Measurements from ENCODE around the gene TSHZ3. TPM values are rescaled to one million over a fixed set of nuclear protein-coding genes. Genes with fewer than 3 reads are reported as not detected.

The TSHZ3 gene
- total RNA-seq, 1 experiment from 2014 or later = 3.2 TPM

- H3K79me2 ChIP-seq (ENCODE audit: insufficient read depth, low read length) = no peaks in the 10 kb centered on the region
- H3K27ac Mint-ChIP-seq = no peak overlapping the region; a peak in 1 of 7 replicates
- no peak overlapping the region for H3K4me3 Mint-ChIP-seq
- H3K79me1 ChIP-seq (ENCODE audit: insufficient read depth, low read depth, low read length, poor library complexity, severe bottlenecking) = no peaks in the 10 kb centered on the region
- no peak overlapping the region for H4K91ac ChIP-seq (ENCODE audit: insufficient read length, low read depth, low read length)
- no peak overlapping the region for H2BK12ac ChIP-seq (ENCODE audit: insufficient read length, low read depth, low read length)
- no peak overlapping the region for H3K9ac ChIP-seq (ENCODE audit: extremely low read depth, insufficient read length, low read length)
- no peak overlapping the region for H2BK20ac ChIP-seq (ENCODE audit: low read depth, low read length, poor library complexity, severe bottlenecking)
- H4K20me1 ChIP-seq (ENCODE audit: control insufficient read depth, insufficient read depth, insufficient read length) = no peaks in the 10 kb centered on the region
- H2AK5ac ChIP-seq (ENCODE audit: insufficient read length, low read length) = no peak overlapping the region
- H3K14ac ChIP-seq (ENCODE audit: insufficient read depth, low read length) = no peak overlapping the region
- H4K8ac ChIP-seq (replicated peaks; ENCODE audit: insufficient read length, low read depth, low read length) = no peak overlapping the region
- DNase-seq = no peak
- H3K4me1 ChIP-seq (ENCODE audit: insufficient read depth, low read length) = peaks cover 2% of the 10 kb centered on the region; the same call in 1 of the 2 replicates
- H2BK15ac ChIP-seq (ENCODE audit: low read depth, low read length) = no peak overlapping the region
- no peaks in the 10 kb centered on the region for H3K9me3 ChIP-seq (ENCODE audit: control insufficient read depth, low read depth, low read length)
- H3K27me3 ChIP-seq (ENCODE audit: insufficient read depth, low read length) = no peaks in the 10 kb centered on the region
- H3K36me3 Mint-ChIP-seq (ENCODE audit: insufficient read depth in 1 of 3, low read depth in 3 of 3) = no peaks in the 10 kb centered on the region
- H2BK120ac ChIP-seq (ENCODE audit: low read depth, low read length, poor library complexity, severe bottlenecking) = no peak overlapping the region
- H3K23ac ChIP-seq (ENCODE audit: insufficient read length, low read depth, low read length) = no peak overlapping the region
- H4K5ac ChIP-seq (ENCODE audit: insufficient read length, low read depth, low read length) = no peak overlapping the region
- WGBS (ENCODE audit: extremely low coverage, insufficient read length, low lambda C conversion rate) = no CpG with 5 or more reads among the region's 3 CpGs
- H3K23me2 ChIP-seq (ENCODE audit: insufficient read length, low read depth, low read length, poor library complexity, severe bottlenecking) = no peaks in the 10 kb centered on the region
- H3K4me1 Mint-ChIP-seq = peaks cover 9 to 25% of the 10 kb centered on the region in 2 experiments
- no peaks in the 10 kb centered on the region; the same call in 1 of the 2 replicates for H3K27me3 Mint-ChIP-seq (ENCODE audit: low read depth)
- H2AFZ ChIP-seq (ENCODE audit: low read length) = no peak overlapping the region
- no peak overlapping the region for H3K4ac ChIP-seq (ENCODE audit: low read depth, low read length)
- no peak overlapping the region for H3T11ph ChIP-seq (ENCODE audit: low read length)
- H3K4me2 ChIP-seq (ENCODE audit: insufficient read depth, insufficient read length, low read length) = no peak overlapping the region
- TF ChIP-seq, protein P1, sequence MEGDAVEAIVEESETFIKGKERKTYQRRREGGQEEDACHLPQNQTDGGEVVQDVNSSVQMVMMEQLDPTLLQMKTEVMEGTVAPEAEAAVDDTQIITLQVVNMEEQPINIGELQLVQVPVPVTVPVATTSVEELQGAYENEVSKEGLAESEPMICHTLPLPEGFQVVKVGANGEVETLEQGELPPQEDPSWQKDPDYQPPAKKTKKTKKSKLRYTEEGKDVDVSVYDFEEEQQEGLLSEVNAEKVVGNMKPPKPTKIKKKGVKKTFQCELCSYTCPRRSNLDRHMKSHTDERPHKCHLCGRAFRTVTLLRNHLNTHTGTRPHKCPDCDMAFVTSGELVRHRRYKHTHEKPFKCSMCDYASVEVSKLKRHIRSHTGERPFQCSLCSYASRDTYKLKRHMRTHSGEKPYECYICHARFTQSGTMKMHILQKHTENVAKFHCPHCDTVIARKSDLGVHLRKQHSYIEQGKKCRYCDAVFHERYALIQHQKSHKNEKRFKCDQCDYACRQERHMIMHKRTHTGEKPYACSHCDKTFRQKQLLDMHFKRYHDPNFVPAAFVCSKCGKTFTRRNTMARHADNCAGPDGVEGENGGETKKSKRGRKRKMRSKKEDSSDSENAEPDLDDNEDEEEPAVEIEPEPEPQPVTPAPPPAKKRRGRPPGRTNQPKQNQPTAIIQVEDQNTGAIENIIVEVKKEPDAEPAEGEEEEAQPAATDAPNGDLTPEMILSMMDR (conservative IDR thresholded peaks at IDR 0.05) = no peak
- H3K9me3 Mint-ChIP-seq = no peaks in the 10 kb centered on the region; a peak in 1 of 5 replicates
- H3K18ac ChIP-seq (ENCODE audit: insufficient read length, low read depth, low read length) = no peak overlapping the region
- H3K27ac ChIP-seq (ENCODE audit: insufficient read length, low read depth, low read length) = no peak overlapping the region
- H2BK5ac ChIP-seq (ENCODE audit: insufficient read length, low read length) = no peak overlapping the region
- H3K56ac ChIP-seq (ENCODE audit: insufficient read length, low read depth, low read length) = no peak overlapping the region
Measured at GRCh38 chr19:31261019-31261602, 88.1 kb downstream of the TSHZ3 start.
